HG03439 (cell line): ENCODE data around the gene HS6ST3.

Experiments
- ATAC-seq: cut with Tn5 transposase; IDR thresholded peaks from one replicate; pipeline ENCODE4 v1.9.1; 2021; ENCODE audit warnings: mild to moderate bottlenecking, moderate library complexity; ENCODE audit not compliant: unreplicated experiment

The HS6ST3 gene

DNA sequence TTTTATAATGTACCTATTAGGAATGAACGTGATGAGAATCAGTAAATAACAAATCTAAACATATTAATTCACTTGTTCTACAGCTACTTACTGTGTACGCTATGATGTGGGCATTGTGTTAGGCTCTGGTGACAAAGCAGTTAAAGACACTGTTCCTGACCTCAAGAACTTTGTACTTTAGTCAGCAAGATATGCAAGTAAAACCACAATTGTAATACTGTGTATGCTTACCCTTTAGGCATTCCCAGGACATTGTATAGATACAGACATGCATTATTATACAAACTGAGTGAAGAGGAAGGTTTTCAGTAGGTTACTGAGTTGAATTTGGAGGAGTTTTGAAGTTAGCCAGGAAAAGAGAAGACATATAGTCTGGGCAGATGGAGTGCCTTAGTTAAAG lies 435.8 kb downstream of the HS6ST3 start:
- ATAC-seq = no peak

DNA sequence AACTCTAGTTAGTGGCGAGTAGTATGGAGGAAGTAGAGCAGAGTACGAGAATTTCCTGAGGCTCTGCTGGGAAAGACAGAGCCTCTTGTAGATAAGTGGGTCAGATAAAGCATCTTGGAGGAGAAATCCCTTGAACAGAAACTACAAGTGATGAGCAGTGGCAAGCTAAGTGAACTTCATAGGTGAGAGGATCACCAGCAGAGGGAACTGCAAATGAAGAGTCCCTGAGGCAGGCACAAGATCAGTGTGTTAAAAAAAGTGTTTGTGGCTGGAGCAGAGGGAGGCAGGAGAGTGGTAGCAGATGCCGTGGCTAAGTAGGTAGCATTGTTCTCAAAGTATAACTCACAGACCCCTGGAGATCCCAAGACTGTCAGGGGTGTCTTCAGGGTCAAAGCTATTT lies 437.6 kb downstream of the HS6ST3 start:
- no peak for ATAC-seq

DNA sequence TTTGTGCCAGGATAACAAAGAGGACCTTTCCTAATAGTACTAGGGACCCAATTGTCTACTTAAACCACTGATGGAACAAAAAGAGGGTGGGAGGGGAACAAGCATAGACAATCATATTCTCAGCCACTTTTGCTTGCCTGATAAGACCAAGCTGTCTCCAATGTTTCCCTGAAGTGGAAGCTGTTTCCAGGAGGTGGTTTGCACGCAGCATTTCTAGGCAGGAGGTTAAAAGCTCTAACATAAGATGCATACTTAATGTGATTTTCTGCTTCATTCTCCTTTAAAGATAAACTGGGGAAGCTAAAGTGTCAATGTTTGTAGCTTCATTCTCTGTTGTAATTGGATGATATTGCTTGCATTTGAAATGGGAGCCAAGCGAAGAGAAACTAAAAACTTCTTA lies 442.9 kb downstream of the HS6ST3 start:
- no peak for ATAC-seq

DNA sequence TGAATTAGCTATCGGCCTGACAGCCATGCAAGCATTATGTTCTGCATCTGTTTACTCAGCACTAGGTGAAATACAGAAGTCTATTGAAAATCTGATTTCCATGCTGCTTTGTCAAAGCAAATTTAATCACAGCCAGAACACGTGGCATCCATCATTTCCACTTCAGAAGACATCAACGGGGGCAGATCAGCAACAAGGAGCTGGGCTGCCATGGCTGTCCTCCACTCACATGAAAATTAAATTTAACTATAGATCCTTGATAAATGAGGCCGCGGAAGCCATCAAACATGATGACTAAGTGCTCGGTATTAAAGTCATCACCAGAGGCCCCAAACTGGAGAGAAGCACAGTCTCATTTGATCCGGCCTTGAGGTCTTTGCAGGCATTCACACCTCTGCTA lies 443.5 kb downstream of the HS6ST3 start:
- no peak for ATAC-seq

DNA sequence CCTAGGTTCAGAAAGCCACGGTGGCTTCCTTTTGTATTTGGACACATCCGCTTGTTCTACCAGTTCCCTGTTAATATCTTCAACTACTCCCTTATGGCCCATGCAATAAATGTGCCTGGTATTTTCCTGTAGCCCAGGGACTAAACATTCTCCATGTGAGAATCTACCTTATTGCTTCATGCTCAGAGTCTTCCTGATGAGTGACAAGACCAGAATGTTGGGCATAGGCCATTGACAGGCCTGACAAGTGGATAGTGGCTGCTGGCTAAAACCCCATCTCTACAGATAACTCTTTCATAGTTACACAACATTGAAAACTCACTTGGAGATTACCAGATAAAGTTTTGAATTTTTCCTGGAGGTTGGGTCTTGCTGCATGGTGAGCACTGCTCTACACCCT lies 449.9 kb downstream of the HS6ST3 start:
- ATAC-seq = no peak

DNA sequence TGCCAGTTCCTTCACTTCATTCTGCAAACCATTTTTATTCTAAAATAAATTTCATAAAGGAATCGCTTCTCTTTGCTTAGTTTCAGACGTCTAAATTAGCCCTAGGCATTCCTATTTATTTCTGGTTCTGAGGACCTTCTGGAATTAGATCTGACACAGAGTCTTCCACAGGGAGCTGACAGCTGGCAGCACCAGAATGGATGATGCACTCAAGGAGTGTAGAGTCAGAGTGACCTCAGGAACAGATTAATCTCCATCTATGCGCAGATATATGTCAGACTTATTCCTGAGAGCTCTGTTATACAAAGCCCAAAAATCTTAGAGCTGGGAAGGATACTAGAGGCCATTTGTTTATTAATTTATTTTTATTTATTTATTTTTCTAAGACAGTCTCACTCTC lies 450.8 kb downstream of the HS6ST3 start:
- ATAC-seq = no peak

DNA sequence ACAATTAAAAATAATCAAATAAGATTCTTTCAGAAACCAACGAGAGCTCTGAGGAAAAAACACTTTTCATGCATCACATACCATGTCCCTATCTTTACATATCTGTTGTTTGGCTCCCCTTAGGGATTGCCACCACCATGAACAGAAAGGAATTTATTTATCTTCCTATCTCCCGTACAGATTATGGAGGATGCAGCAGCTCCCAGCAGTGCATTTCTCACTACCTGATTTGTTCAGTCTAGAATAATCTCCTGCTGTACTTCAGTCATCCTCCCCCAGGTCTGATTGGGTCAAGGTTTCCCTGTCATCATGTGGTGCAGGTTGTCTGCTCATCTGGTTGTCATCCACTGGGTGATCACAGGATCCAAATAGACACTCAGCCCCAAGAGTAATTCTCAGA lies 453.1 kb downstream of the HS6ST3 start:
- no peak for ATAC-seq

DNA sequence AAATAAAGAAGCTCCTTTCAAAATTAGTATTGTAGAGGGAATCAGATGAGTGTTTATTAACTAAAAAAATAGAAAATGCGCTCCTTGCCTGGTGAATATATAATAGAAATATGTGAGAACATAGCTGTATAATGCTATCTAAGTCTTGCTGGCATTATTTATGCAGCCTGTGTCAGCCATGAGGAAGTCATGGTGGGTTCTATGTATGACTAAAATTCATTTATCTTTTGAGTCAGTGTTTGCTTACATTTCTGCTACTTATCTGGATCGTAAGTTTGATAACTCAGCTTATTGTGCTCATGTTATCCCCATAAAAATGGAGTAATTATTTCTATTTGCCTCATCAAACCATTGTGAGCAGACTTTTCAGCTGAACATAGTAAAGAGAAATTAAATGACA lies 455.1 kb downstream of the HS6ST3 start:
- ATAC-seq = no peak

DNA sequence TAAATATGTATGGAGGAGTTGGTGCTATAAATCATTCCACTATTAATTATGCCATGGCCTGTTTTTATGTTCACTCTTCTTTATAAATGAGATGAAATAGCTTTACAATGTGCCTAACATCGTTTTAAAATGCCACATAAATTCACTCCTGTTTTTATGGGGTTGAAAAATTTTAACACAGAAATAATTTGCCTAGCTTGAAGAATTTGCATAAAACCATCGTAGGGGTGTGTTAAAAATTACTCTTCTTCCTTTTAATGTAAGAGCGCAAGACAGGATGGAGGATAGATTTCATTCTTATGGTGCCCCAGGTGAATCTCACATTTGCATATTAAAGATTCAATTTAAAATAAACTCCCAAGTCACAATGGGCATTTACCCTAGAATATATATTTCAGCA lies 456.6 kb downstream of the HS6ST3 start:
- no peak for ATAC-seq

DNA sequence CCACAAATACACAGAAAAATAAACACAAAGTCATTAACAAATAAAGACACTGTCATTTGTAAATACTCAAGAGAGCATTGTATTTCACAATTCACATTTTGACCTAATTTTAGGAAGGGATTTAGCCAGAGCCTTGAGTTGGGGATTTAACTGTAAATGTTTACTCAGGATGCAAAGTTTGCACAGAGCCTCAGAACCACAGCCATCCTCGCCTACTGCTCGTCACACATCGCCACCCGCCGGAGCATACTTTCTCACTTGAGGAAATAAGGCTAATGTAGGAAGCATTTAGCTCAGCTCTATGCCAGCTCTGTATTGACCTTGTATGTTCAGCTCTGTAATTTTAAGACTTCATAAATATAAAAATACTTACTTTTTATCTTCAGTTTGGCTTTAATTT lies 461.6 kb downstream of the HS6ST3 start:
- no peak for ATAC-seq

DNA sequence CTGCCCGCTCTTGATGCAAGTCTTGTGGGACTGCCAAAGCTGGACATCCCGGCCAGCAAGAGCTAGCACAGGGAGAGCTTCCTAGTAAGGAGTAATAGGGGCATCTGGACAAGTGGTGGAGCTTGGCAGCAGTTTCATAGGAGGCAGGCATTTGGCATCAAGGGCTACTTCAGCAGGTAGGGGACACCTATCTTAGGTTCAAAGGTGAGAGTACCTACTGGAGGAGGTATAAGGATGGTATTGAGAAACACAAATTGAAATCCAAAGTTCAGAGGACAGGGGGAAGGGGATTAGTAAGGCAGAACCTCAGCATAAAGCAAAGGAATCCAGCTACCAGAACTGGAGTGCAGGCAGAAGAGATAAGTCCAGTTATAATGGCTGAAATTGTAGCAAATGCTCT lies 462.7 kb downstream of the HS6ST3 start:
- ATAC-seq = no peak

DNA sequence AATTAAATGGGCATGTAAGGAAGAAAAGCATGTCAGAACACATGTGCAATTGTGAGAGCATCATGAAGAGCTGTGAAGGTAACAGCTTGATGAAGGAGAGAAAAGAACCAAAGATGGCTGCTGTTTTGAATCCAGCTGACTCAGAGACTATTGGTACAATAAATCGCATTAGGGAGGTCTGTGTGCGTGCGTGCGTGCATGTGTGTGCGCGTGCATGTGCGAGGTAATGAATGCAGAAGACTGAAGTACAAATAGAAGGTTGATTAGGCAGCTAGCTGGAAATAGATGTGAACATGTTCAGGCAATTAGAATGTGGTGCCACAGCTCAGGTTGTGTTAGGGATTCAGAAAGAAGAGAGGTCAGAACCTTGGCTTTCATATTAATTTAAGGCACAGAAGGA lies 463.9 kb downstream of the HS6ST3 start:
- no peak for ATAC-seq

DNA sequence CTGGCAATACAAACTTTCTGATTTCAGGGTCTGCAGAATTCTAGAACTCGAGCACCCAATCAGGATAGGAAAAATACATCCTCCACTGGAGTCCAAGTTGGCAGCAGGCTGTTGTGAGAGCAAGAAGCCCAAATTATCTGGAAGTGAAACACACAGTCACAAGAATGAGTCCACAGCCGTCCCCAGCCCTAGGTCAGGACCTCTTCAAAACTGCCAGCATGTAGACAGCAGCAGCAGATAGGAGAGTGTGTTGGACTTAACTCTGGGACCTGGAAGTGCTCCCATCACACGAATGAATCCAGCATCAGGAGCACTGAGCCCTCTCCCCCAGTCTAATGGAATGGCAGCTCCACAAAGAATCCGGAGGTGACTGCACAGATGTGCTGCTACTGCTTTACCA lies 483.7 kb downstream of the HS6ST3 start:
- ATAC-seq = no peak

DNA sequence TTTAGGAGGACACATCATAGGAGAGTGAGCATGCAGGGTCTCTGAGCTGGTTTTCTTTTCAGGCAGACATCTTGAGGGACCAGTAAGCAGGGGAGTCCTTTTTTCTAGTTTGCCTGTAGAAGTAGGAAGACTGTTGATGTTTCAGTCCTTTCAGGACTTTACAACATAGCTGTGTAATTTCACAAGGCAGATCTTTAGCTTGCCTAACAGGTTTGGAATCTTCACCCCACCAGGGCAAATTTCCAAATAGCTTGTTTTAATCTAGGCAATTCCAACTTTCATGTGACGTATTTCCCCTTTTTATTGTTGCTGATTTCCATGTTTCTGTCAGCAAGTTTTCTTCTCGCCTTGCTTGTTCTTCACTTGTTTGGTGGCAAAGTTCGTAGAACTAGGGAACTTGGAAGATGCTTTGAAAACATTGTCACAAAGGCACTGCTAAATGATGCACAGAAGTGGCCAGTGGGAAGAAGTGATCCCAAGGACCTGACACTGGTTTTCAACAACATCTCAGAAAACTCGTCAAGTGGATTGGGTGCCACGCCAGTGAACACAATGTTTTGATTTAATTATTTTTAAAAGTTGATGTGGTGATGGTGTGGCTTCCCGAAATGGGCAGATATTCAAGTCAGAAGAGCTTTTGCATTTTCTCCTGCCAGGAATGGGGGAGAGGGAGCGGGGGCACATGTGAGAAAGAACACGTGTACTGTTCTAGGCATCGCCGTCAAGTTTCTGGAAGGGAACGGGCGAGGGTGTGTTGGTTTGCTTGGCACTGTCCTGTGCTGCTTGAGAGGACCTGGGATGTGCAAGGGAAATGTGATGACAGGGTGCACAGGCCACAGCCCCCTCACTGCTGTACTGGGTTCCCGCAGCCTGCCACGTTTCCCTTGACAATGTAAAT lies 485.8 kb downstream of the HS6ST3 start:
- ATAC-seq = no peak

DNA sequence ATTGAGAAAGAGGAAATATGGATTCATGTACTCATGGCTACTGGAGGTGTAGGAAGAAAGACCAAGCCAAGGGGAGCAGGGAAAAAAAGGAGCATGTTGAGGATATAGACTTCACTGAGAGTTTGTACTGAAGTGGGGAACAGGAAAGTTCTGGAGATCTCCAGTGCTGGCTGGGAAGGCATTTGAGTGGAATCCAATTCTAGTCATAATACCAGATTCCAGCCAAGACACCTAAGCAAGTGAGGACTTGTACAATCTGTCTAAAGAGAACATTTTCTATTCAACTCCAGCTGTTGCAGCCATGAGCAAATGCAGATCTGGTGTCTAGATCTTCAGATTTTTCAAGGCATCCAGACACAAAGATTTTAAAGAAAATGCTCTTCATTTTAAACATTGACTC lies 491.8 kb downstream of the HS6ST3 start:
- no peak for ATAC-seq

DNA sequence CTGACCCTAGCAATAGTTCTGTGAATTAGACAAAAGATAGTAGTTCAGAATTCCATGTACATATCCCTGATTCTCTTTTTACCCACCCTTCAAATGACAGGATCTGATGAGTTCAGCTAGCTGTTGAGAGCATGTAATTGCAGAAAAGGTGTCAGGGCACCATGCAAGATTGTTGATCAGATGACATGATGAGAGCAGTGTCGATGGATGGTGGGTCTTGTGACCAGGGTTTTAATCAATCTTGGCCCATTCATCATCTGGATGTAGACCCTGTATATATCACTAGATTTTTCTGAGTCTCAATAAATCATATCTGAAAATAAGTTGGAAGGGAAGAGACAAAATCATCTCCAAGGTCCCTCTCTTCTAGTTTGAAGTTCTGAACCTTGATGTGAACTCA lies 525.3 kb downstream of the HS6ST3 start:
- no peak for ATAC-seq

DNA sequence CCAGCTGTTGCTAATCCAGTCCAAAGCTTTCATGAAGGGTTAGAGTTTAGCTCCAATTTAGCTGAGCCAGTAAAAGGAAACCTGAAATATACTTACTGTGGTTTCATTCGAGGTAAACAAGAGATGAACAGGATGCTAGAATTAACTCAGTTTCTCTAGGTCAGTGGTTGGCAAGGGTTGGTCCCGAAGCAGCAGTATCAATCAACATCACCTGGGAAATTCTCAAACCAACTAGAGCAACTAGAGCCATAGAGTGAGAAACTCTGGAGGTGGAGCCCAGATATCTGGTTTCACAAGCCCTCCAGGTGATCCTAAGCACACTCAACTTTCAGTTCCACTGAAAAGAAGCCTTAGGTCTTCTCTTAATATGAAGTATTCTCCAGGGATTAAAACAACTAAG lies 527.6 kb downstream of the HS6ST3 start:
- no peak for ATAC-seq

DNA sequence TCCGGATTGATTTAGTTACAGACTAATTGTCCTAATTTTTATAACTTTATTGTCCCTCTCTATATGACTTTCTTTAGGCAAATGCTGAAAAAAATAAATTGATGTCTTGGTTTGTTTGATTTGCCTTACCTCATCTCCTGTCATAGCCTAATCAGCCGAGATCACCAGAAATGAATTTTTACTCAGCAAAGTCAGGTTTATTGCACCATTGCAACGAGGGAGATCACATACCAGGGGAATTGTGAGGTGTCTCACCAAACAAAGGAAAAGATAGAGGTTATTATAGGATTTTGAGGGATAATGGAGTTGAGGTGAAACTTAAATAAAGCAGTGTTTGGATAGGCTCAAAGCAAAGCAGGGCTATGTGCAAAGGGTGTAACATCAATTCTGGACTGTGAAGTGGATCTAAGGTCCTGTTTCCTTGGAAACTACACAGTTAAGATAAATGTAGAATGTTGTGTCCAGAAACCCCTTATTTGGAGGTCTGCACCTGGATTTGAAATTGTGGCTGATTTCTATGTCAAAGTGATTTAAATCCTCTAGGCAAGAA lies 531.8 kb downstream of the HS6ST3 start:
- ATAC-seq = no peak

DNA sequence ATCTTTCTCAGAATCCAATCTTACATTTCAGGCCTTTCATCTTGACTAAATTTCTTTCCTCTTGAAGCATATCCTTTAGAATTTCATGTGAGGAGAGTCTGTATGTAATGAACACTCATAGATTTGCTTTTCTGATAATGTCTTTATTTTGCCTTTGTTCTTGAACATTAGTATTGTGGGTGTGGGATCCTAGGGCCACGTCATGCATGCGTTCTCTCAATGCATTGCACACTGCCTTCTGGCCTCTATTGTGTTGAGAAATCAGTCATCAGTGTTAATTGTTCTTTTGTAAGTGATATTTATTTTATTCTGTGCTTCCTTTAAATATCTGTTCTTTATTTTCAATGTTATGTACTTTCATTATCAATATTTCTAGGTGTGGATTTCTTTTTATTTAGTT lies 539.4 kb downstream of the HS6ST3 start:
- no peak for ATAC-seq

DNA sequence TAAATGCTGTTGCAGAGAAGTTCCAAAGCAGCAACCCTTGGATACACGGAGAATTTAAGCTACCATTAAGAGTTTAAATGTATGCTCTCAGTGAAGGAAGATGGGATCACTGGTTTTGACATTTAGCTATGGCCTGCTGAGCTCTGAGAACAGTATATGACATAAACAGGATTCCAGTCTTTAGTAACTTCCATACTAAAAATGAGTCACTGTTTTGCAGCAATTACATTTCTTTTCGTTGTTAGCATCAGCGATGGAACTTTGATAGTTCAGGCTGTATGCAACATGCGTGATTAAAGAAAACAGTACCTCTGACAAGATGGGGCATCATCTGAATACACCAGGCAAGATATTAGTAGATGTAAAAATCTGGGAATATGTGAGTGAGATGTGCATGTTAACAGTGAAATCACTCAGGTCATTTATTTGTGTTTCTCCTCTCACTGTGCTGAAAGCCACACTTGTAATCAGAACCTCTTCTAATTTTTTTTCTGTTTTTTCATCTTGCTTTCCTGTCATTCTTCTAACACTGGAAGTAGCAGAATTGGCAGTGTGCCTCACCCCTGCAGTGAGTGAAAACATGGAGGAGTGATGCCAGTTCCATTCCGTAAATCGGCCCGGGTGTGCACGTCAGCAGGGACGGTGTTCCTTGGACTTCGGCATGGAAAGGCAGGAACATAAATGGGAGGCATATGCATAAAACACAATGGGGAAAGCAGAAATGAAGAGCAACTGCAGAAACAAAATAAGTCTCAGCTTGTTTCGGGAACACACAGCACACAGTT lies 542.8 kb downstream of the HS6ST3 start:
- no peak for ATAC-seq

DNA sequence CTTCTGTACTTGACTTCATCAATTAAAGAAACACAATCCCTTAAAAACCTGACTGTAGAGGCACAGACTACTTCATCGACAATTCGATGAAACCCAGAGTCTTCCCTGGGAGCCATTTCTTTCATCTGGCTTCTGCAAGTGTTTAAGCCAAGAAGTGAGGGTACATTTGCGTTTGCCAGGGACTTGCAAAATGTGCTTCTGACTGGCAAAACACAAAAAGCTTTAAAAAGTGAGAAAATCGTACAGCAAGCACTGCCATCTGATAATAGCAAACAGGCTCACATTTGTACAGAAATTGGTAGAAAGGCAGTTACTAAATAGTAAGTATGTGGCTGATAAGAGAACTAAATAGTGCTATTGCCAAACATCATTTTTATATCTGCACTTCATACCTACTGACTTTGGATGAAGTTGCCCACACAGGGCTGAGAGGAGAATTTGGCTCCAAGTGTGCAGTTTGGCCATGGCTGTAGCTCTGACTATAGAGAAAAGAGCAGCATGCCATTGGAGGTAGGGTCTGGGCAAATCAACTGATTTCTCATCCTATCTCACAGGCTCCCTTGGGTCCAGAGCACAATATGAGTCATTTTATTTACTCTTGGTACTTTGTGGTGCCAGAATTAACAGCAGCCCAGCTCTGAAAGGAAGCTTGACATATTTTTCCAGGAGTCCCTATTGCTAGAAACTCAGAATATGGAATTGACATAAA lies 546.2 kb downstream of the HS6ST3 start:
- no peak for ATAC-seq
